HG02678 (cell line): ENCODE data around the gene SPACA5.
"Not testable (repeated sequence)": the region's sequence is repeated elsewhere in the genome, so short reads cannot be mapped to it uniquely, and the experiment has no call there.

Source experiments
- ATAC-seq: cut with Tn5 transposase; IDR thresholded peaks from one replicate; pipeline ENCODE4 v1.9.1; 2021; ENCODE audit warnings: mild to moderate bottlenecking, moderate library complexity; ENCODE audit not compliant: unreplicated experiment

SPACA5 gene

GRCh38 chrX:48006688-48007087 lies at the start of gene SPACA5:
Gene SPACA5 (plus strand): TSS chrX:48006988. CDS start chrX:48007803, 815 bp downstream.
- not testable (repeated sequence) for ATAC-seq

GRCh38 chrX:47958206-47958605 lies 48.6 kb upstream of the SPACA5 start:
- ATAC-seq = not testable (repeated sequence)

DNA sequence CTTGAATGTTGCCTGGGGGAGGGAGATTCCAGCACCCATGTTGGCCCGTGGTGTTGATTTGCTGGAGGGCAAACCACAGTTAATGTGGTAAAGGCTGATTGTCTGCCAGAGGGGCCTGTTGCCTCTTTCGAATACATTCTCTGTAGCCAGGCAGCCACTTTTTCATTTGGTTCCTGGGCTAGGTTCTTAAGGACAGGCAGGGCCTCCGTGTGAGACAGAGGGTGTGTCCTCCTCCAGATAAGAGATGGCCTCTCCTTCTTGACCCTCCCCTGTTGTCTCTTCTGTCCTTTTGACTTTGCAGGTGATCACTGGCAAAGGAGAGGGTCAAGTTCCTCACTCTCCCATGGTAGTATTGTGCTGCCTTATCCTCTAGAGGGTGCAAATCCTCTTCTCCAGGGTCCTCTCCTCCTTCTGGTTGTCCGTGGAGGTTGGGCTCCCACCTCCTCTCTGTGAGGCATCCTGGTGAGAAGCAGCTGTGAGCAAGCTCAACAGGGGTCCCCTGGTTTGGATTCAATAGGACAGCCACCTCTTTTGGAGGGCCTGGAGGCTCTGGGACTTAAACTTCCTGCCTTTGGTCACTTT lies 47.9 kb upstream of the SPACA5 start:
- ATAC-seq = no peak

DNA sequence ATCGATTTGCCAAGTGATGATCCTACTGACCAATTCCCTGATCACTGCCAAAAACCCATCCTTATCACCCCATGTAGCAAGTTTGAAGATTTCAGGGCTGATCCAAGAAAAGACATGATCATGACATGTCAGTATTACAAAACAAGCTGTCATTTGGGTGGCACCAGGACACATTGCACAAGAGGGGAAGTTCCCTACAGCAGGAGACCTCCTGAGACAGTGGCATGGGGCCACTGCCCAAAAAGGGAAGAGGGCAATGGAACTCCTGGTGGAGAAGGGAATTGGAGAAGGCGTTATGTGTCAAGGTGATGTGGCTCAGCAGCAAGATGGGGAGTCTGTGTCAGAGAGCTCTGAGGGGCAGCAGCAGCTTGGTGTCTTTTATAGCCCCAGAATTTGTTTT lies 46.4 kb upstream of the SPACA5 start:
- no peak for ATAC-seq

DNA sequence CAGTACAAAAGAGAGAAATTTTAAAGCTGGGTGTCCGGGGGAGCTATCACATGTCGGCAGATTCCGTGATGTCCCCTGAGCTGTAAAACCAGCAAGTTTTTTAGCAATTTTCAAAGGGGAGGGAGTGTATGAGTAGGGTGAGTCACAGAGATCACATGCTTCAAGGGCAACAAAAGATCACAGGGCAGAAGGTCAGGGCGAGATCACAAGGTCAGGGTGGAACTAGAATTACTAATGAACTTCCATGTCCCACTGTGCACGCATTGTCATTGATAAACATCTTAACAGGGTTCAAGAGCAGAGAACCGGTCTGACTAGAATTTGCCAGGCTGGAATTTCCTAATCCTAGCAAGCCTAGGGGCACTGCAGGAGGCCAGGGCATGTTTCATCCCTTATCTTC lies 45.0 kb upstream of the SPACA5 start:
- not testable (repeated sequence) for ATAC-seq

GRCh38 chrX:47965526-47965925 lies 41.3 kb upstream of the SPACA5 start:
- not testable (repeated sequence) for ATAC-seq

- ATAC-seq = no peak
These were observed 33.6 kb upstream of the SPACA5 start for GRCh38 chrX:47973235-47973634.

DNA sequence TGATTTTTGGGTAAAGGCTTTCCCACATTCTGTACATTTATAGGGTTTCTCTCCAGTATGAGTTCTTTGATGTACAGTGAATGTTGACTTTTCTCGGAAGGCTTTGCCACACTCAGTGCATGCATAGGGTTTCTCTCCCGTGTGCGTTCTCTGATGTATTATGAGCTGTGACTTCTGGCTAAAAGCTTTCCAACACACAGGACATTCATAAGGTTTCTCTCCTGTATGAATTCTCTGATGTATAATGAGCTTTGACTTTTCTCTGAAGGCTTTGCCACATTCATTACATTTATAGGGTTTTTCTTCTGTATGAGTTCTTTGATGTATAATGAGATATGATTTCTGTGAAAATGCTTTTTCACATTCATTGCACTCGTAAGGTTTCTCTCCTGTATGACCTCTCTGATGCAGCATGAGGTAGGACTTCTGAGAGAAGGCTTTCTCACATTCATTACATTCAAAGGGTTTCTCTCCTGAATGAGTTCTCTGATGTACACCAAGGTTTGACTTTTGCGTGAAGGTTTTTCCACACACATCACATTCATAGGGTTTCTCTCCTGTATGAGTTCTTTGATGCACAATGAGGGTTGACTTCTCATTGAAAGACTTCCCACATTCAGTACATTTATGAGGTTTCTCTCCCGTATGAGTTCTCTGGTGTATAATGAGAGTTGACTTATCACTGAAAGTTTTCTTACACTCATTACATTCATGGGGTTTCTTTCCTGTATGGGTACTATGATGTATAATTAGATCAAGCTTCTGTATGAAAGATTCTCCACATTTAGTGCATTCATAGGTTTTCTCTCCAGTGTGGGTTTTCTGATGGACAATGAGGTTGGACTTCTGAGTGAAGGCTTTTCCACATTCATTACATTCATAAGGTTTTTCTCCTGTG lies 30.3 kb upstream of the SPACA5 start:
- ATAC-seq = no peak

GRCh38 chrX:47991263-47992094 lies 15.3 kb upstream of the SPACA5 start:
- ATAC-seq = no peak

- ATAC-seq = no peak
These were observed 14.8 kb upstream of the SPACA5 start for GRCh38 chrX:47992095-47992380.

DNA sequence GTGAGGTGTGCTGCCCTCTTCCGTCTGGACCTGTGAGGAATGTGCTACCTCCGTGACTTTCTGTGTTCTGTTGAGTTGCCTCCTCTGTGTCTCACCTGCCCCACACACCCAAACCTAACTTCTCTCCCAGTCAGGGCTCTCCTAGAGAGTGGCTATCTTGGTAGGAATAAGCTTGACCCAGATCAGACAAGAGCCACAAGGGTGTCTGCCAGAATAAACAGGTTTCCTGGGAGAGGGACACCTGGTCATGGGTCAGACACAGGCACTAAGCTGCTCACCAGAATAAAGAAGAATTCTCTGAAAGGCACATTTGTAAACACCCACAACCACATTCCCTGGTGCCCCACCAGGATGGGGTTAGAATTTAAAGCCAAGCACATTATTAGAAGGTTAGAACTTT lies 14.1 kb upstream of the SPACA5 start:
- no peak for ATAC-seq

DNA sequence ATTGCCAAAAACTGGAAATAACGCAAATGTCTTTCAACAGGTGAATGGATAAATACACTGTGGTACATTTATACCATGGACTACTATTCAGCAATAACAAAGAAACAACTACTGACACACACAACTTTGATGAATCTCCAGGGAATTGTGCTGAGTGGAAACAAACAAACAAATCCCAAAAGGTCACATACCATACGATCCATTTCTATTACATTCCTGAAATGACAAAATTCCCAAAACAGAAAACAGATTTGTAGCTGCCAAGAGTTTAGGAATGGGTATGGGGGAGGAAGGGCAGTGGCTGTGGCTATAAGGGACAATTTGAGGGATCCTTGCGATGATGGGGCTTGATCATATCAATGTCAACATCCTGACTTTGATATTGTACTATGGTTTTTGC lies 5.5 kb upstream of the SPACA5 start:
- no peak for ATAC-seq

DNA sequence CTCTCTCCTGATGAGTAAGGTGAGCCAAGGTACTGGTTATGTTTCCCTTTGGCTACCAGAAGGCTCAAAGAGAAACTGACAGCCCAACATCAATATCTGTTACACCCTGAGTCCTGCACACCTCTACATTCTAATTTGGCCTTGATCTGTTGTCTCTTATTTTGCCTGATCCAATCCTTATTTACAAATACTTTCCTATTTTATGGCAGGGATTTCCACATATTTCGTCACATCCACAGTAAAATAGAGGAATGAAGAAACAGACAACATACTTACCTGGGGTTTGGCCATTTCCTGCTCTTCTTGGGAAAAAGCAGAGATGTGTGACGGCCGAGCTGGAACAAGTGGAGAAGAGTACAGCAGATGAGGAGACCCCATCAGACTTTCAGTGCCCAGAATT lies 4.5 kb upstream of the SPACA5 start:
- no peak for ATAC-seq

DNA sequence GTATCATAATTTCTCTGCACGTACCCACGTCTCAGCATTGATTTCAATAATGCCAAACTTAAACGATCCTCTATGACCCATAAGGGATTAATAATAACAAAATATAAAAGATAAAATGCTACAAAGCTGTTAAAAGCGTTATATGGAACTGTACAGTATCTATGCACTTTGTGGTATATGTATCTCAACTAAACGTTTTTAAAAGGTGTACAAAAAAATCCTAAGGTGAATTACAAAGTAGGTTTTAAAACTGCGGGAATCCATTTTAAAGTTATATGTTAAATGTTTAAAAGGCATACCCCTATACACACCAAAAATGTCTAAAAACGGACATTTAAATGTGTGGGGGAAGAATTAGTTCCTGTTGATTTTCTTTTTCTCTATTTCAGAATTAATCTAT lies 3.9 kb upstream of the SPACA5 start:
- no peak for ATAC-seq

- ATAC-seq = no peak
These were observed 3.4 kb upstream of the SPACA5 start for GRCh38 chrX:48003367-48003757.

DNA sequence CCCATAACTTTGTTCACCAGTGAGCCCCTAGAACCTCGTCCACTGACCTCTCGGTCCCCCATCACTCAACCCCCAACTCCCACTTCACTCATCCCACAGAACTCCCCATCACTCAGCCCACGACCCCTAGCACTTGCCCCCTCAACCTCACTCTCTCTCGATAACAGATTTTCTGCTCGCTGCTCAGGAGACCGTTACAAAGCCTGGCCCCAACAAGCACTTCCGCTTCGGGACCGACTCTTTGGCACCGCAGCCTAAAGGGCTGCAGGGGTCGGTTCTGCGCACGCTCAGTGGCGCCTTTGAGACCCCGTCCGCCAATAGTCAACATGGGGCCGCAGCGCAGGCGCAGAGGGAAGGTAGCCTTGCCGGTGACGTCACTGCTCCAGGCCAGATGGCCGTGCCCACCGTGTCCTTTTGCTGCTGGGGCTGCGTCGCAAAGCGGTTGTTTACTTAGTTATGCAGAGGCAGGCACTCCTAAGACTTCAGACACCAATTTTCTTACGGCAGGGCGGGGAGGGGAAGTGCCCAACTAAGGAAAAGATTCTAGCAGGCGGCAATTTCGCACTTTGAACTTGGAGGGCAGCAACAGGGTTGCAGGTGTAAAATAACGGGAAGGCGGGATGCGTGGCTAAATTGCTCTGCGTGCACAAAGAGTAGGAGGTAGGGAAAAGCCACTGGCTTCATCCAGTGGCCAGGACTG lies 2.9 kb upstream of the SPACA5 start, which contains the start of gene ZNF182:
TSS of gene ZNF182 (minus strand) at position 232 of the 700 bp plus-strand sequence. CDS start 1,380 bp downstream, outside the sequence.
- ATAC-seq = peak; percentile 98

DNA sequence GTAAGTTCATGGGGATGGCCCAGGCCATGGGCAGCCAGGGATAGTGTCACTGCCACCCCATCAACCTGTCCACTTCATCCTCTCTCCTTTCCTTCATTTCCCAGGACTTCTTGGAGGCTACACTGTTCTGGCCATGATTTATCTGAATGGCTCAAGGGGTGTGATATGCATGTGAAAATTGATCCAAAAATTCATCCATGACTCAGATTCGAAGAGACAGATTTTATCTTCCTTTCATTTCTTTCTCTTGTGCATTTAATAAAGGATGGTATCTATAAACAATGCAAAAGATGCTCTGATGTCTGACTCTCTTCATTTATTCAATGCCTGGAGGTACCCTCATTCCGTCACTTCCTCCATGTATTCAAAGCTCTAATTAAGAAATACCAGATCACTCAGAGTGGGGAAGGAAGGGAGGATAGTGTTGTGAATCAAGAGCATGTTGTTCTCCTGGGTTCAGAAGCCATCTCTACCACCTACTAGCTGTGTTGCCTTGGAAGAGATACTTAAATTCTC lies 2.7 kb downstream of the SPACA5 start:
- ATAC-seq = not testable (repeated sequence)

DNA sequence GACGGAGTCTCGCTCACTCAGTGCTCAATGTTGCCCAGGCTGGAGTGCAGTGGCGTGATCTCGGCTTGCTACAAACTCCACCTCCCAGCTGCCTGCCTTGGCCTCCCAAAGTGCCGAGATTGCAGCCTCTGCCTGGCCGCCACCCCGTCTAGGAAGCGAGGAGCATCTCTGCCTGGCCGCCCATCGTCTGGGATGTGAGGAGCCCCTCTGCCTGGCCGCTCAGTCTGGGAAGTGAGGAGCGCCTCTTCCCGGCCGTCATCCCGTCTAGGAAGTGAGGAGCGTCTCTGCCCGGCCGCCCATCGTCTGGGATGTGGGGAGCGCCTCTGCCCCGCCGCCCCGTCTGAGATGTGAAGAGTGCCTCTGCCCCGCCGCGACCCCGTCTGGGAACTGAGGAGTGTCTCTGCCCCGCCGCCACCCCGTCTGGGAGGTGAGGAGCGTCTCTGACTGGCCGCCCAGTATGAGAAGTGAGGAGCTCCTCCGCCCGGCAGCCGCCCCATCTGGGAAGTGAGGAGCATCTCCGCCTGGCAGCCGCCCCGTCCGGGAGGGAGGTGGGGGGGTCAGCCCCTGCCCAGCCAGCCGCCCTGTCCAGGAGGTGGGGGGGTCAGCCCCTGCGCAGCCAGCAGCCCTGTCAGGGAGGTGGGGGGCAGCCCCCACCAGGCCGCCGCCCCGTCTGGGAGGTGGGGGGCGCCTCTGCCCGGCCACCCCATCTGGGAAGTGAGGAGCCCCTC lies 10.0 kb downstream of the SPACA5 start:
- not testable (repeated sequence) for ATAC-seq

- not testable (repeated sequence) for ATAC-seq
These were observed 13.1 kb downstream of the SPACA5 start for GRCh38 chrX:48019892-48020291.

GRCh38 chrX:48020472-48020871 lies 13.7 kb downstream of the SPACA5 start:
- not testable (repeated sequence) for ATAC-seq
